ENCODE results near the gene POLR2M.

POLR2M gene

GRCh38 chr15:57752840-57753239 is 46.3 kb downstream of the POLR2M start:
- TF ChIP-seq, protein P1, sequence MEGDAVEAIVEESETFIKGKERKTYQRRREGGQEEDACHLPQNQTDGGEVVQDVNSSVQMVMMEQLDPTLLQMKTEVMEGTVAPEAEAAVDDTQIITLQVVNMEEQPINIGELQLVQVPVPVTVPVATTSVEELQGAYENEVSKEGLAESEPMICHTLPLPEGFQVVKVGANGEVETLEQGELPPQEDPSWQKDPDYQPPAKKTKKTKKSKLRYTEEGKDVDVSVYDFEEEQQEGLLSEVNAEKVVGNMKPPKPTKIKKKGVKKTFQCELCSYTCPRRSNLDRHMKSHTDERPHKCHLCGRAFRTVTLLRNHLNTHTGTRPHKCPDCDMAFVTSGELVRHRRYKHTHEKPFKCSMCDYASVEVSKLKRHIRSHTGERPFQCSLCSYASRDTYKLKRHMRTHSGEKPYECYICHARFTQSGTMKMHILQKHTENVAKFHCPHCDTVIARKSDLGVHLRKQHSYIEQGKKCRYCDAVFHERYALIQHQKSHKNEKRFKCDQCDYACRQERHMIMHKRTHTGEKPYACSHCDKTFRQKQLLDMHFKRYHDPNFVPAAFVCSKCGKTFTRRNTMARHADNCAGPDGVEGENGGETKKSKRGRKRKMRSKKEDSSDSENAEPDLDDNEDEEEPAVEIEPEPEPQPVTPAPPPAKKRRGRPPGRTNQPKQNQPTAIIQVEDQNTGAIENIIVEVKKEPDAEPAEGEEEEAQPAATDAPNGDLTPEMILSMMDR (IDR thresholded peaks at IDR 0.05) = no peak

DNA sequence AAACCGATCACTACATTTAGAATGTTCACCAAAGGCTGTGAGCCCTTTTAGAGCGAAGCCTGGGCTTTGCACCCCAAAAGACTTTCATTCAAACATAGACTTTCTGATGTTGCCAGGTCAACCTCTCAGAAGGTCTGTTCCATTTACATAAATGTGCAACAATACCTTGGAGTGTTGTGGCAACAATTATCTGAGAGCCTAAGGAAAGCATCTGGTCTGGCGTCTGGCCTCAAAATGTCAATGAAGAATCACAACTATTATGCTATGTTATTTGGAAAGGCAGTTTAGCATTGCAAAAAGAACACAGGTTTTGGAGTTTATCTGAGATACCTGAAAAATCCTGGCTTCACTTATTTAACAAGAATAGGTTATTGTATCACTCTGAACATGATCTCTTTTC is 50.0 kb downstream of the POLR2M start:
- TF ChIP-seq, protein P1 (IDR thresholded peaks at IDR 0.05) = no peak

- TF ChIP-seq, protein P1 (IDR thresholded peaks at IDR 0.05) = no peak
Observed at GRCh38 chr15:57758560-57758959, 52.0 kb downstream of the POLR2M start.

- TF ChIP-seq, protein P1 (IDR thresholded peaks at IDR 0.05) = no peak
Observed at GRCh38 chr15:57761562-57761961, 55.0 kb downstream of the POLR2M start.

DNA sequence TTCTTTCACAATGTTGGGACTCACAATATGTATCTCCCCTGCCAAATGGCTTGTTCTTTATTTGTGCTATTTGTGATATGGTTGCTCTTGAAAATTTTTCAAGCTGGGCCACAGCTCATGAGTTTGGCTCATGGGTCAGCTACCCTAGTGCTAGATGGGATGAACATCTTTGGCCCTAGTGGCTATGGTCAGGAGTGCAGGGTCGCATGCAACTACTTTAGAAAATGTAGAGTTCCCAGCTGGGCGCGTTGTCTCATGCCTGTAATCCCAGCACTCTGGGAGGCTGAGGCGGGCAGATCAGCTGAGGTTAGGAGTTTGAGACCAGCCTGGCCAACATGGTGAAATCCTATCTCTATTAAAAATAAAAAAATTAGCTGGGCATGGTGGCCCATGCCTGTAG is 55.8 kb downstream of the POLR2M start:
- TF ChIP-seq, protein P1 (IDR thresholded peaks at IDR 0.05) = no peak

DNA sequence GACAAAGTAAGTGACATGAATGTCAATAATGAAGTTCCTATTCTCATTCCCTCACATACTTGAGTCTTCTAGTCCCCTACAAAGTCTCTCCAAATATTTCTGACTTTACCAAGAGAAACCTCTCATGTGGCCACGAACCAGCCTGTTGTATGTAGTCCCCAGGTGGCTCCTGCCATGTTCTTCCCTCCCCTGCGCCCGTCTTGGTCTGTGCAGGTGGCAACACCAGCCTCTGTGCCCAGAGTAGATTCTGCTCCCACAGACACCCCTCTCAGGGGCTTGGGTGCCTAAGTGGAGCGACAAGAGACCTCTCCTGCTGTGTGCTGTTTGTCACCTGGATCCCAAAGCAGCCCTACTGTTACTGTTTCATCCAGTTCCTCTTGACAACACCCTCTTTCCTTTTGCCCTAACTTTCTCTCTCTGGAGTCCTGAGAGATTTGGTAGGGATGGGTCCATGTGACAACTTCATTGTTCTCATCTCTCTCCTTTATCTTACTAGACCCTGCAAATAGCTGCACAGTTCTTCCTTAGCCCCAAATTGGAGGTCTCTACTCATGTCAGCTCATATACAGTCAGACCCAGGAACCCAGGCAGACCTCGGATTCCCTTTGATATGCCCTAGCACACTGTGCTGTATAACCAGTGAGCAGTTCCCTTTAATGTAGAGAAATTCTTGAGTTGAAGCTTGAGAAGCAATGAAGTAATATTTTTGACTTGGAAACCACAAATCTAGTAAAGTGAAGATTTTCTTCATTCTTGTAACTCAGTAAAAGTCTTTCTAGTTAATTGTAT is 56.9 kb downstream of the POLR2M start:
- TF ChIP-seq, protein P1 (IDR thresholded peaks at IDR 0.05) = no peak
